Calu3 (cell line): ENCODE measurements around the gene RPRD1B. TPM values are rescaled to one million over a fixed set of nuclear protein-coding genes. Genes with fewer than 3 reads are reported as not detected.

Source experiments
- BruUV-seq: library from RNA; stranded (reverse); fragments of 400-500 nt; replicated peaks from 2 replicates; lab custom pipeline; 2021; lab: Mats Ljungman, UMichigan
- CTCF ChIA-PET: fragments of 300-600 bp; sonication (Branson Sonifier 250); formaldehyde crosslinking; loops from one replicate; lab custom pipeline; 2022; ENCODE audit warnings: antibody characterized with exemption; lab: Charles Lee
- DNase-seq: peaks from one replicate; pipeline ENCODE4 v3.0.0; 2022
- H3K27ac Mint-ChIP-seq: one replicate; pipeline ENCODE4 v1.8.0; 2022; ENCODE audit warnings: mixed read lengths; ENCODE audit not compliant: unreplicated experiment
- H3K27me3 Mint-ChIP-seq: one replicate; pipeline ENCODE4 v1.8.0; 2022; ENCODE audit warnings: mixed read lengths; ENCODE audit not compliant: unreplicated experiment
- H3K36me3 Mint-ChIP-seq: one replicate; pipeline ENCODE4 v1.8.0; 2022; ENCODE audit warnings: mild to moderate bottlenecking, moderate library complexity, mixed read lengths; ENCODE audit not compliant: insufficient read depth, unreplicated experiment
- H3K4me1 Mint-ChIP-seq: one replicate; pipeline ENCODE4 v1.8.0; 2022; ENCODE audit warnings: mild to moderate bottlenecking, low read depth, mixed read lengths; ENCODE audit not compliant: unreplicated experiment
- H3K4me3 Mint-ChIP-seq: one replicate; pipeline ENCODE4 v1.8.0; 2022; ENCODE audit warnings: mild to moderate bottlenecking, low read depth, moderate library complexity, mixed read lengths; ENCODE audit not compliant: unreplicated experiment
- H3K9me3 Mint-ChIP-seq: one replicate; pipeline ENCODE4 v1.8.0; 2022; ENCODE audit warnings: low read depth, mixed read lengths; ENCODE audit not compliant: unreplicated experiment
- CTCF ChIP-seq: fragments of 200-600 bp; IDR thresholded peaks from one replicate; pipeline ENCODE4 v1.8.0; 2022; ENCODE audit warnings: antibody characterized with exemption; ENCODE audit not compliant: unreplicated experiment
- intact Hi-C: fragments of 100-400 bp; cut with micrococcal nuclease; formaldehyde crosslinking; loops from one replicate; pipeline ENCODE4 v1.10.0; 2022; ENCODE audit not compliant: unreplicated experiment
- total RNA-seq: library from RNA; stranded (reverse); gene quantifications from 2 replicates; pipeline ENCODE4 v1.2.3, GENCODE V29; 2022

RPRD1B gene
- total RNA-seq, 1 experiment from 2014 or later = 53.5 TPM

- Mint-ChIP-seq H3K36me3 (no peaks in the 10 kb centered on the region), H3K27ac (peak overlapping the region; percentile 0), H3K27me3 (no peaks in the 10 kb centered on the region), H3K4me3 (no peak overlapping the region), H3K4me1 (peaks cover 34% of the 10 kb centered on the region), H3K9me3 (peaks cover 3% of the 10 kb centered on the region)
- TF ChIP-seq CTCF = no peak
- CTCF ChIA-PET = no interaction called here
- intact Hi-C loops = no loop called here
- BruUV-seq = no TSS peak
- no peak for DNase-seq
These were observed 83.0 kb downstream of the RPRD1B start for GRCh38 chr20:38116409-38117165.

DNA sequence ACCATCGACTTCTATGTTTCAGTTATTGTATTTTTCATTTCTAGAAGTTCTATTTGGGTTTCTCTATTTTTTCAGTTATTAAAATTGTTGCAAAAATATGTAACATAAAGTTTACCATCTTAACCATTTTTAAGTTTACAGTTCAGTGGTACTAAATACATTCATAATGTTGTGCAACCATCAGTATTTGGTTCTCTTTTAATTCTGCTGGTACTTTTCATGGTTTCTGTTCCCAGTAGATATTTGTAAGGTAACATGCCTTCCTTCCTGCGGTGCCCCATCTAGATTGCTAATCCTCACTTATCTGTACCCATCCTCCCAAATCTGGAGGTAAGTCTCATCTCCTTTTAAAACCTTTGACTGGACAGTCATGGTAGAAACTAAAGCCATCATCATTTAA, 83.7 kb downstream of the RPRD1B start:
- Mint-ChIP-seq H3K27me3 (no peaks in the 10 kb centered on the region), H3K9me3 (peaks cover 3% of the 10 kb centered on the region), H3K36me3 (no peaks in the 10 kb centered on the region), H3K27ac (peak overlapping the region; percentile 0), H3K4me3 (no peak overlapping the region), H3K4me1 (peaks cover 34% of the 10 kb centered on the region)
- intact Hi-C loops = no loop called here
- CTCF ChIA-PET = no interaction called here
- BruUV-seq = no TSS peak
- no peak for TF ChIP-seq CTCF
- DNase-seq = no peak

DNA sequence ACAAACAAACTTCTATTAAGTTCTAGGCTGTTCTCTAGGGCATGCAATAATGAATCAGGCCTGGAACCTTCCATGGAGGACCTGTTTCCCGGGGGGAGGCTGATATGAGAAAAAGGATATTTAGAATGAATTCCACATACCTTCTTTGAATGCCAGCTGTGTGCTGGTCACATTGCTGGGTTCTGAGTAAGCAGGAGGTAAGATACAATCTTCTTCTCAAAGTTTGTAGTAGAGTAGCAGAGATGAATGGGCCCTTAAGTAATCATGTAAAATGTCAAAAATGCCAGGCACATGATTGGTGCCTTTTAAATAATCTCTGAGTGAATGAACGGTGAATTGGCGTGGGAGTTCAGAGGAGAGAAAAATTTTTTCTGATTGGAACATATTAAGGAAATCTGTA, 84.1 kb downstream of the RPRD1B start:
- Mint-ChIP-seq H3K4me1 (peaks cover 38% of the 10 kb centered on the region), H3K27ac (peak overlapping the region; percentile 0), H3K4me3 (no peak overlapping the region), H3K36me3 (no peaks in the 10 kb centered on the region), H3K27me3 (no peaks in the 10 kb centered on the region), H3K9me3 (peaks cover 3% of the 10 kb centered on the region)
- intact Hi-C loops = no loop called here
- BruUV-seq = no TSS peak
- DNase-seq = peak; percentile 37
- CTCF ChIA-PET = no interaction called here
- no peak for TF ChIP-seq CTCF

- CTCF ChIA-PET = interaction anchor here (0.8 to 1.6 kb wide), 2 partner anchors 8 to 33 kb away, joined by 4 to 11 read pairs; no protein-coding TSS in a partner anchor
- peaks cover 3% of the 10 kb centered on the region for H3K9me3 Mint-ChIP-seq
- H3K4me1 Mint-ChIP-seq = peaks cover 36% of the 10 kb centered on the region
- no peaks in the 10 kb centered on the region for H3K27me3 Mint-ChIP-seq
- no peak for TF ChIP-seq CTCF
- no peak for DNase-seq
- no peak overlapping the region for H3K27ac Mint-ChIP-seq
- no peak overlapping the region for H3K4me3 Mint-ChIP-seq
- H3K36me3 Mint-ChIP-seq = no peaks in the 10 kb centered on the region
- intact Hi-C loops = no loop called here
- BruUV-seq = no TSS peak
These were observed 85.9 kb downstream of the RPRD1B start for GRCh38 chr20:38119446-38119845.
